Activated CD8-positive, alpha-beta memory T cell treated with anti-CD3 and anti-CD28 coated beads, Interleukin-2, amount 50 U/mL, for 1 hour (primary cell): ENCODE results near the gene PERM1.
A peak's percentile ranks its signal among the peaks of the same experiment; 100 is the strongest.
"Not testable (repeated sequence)": the region's sequence is repeated elsewhere in the genome, so short reads cannot be mapped to it uniquely, and the experiment has no call there.

Source experiments
- DNase-seq: peaks from one replicate; pipeline ENCODE4 v3.0.0-alpha.2; 2020; ENCODE audit errors: extremely low read depth

The PERM1 gene

DNA sequence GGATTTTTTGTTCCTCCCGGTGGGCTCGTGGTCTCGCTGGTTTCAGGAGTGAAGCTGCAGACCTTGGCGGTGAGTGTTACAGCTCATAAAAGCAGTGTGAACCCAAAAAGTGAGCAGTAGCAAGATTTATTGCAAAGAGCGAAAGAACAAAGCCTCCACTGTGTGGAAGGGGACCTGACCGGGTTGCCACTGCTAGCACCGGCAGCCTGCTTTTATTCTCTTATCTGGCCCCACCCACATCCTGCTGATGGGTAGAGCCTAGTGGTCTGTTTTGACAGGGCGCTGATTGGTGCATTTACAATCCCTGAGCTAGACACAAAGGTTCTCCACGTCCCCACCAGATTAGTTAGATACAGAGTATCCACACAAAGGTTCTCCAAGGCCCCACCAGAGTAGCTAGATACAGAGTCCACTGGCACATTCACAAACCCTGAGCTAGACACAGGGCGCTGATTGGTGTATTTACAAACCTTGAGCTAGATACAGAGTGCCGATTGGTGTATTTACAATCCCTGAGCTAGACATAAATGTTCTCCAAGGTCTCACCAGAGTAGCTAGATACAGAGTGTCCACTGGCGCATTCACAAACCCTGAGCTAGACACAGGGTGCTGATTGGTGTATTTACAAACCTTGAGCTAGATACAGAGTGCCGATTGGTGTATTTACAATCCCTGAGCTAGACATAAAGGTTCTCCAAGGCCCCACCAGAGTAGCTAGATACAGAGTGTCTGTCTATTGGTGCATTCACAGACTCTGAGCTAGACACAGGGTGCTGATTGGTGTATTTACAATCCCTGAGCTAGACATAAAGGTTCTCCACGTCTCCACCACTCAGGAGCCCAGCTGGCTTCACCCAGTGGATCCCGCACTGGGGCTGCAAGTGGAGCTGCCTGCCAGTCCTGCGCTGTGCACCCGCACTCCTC is 35.8 kb upstream of the PERM1 start:
- DNase-seq: not testable (repeated sequence)

DNA sequence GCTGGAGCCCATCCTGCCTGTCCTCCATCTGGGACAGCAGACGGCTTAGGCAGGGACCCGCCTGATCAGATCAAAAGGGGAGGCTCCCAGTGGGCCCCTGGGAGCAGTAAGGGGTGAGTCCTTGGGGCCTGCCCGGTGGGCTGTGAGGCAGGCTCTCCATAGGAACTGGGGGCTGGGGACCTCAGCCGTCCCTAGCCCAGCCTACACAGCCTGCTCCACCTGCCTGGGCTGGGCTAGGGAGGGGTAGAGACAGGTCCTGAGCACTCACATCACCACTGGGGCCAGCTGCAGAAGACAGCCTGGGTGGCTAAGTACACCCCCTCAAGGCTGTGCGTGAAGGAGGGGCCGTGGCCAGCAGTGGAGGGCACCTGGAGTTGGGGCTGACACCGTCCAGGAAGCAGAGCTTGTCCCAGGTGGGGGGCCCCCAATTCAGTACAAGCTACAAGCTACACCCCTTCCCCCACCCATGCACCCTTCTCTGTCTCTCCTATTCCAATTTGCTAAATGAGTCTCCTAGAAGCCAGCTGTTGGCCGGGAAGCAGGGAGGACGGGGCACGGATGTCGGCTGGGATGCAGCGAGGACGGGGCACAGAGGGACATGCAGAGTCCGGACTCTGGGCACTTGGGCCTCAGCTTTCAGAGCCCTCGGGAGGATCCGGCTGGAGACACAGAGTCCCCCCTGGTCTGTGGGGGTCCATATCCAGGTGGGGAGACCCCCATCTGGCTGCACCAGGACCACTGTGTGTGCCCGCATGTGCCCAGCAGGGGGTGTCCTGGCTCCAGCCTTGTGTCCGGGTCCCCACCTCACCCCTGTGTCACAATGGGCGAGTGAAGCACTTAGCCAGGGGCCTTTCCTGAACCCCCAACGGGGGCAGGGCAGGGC is 33.1 kb upstream of the PERM1 start:
- DNase-seq: no peak

DNA sequence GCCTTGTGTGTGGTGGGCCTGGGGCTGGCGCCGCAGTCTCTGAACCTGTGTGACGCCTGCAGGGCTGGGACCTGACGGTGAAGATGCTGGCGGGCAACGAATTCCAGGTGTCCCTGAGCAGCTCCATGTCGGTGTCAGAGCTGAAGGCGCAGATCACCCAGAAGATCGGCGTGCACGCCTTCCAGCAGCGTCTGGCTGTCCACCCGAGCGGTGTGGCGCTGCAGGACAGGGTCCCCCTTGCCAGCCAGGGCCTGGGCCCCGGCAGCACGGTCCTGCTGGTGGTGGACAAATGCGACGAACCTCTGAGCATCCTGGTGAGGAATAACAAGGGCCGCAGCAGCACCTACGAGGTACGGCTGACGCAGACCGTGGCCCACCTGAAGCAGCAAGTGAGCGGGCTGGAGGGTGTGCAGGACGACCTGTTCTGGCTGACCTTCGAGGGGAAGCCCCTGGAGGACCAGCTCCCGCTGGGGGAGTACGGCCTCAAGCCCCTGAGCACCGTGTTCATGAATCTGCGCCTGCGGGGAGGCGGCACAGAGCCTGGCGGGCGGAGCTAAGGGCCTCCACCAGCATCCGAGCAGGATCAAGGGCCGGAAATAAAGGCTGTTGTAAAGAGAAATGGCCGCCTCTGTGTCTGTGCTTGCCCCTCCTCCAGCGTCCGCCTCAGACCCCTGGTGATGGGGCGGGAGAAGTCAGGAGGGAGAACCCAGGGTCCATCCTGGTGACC is 32.2 kb upstream of the PERM1 start:
- DNase-seq: no peak

DNA sequence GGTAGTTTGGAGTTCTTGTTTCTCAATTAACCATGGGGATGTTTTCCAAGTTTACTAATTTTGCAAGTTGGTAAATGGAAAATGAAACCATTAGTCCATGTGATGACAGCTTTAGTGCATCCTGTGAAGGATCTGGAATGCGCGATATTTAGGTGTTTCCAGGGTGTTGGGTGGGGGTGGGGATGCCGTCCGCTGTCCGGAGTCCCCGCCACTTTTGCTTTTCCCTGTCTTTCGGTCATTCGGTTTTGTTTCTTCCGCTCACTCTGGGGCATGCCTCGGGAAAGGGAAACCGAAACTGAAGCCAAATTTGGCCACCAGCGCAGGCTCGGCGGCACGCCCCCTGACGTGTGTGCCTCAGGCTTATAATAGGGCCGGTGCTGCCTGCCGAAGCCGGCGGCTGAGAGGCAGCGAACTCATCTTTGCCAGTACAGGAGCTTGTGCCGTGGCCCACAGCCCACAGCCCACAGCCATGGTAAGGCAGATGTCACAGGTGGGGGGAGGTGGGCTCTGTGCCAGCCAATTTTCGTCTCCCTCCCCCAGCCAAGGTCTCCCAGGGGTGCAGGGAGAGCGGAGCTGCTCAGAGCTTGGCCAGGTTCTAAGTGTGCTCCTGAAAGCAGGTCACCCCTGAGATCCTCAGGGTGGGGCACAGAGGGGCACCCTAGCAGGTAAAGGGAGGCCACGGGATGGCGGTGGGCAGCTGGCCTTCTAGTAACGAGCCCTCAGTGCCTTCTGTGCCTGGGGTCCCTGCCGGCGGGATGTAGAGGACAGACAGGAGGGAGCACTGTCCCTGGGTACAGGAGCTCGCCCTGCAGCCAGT is 31.4 kb upstream of the PERM1 start, which contains the start of gene ISG15:
Gene ISG15, plus strand, starts transcription at position 393 of the 817 bp plus-strand sequence. Its CDS starts 77 bp downstream, at position 470.
- DNase-seq: peak; percentile 71

DNA sequence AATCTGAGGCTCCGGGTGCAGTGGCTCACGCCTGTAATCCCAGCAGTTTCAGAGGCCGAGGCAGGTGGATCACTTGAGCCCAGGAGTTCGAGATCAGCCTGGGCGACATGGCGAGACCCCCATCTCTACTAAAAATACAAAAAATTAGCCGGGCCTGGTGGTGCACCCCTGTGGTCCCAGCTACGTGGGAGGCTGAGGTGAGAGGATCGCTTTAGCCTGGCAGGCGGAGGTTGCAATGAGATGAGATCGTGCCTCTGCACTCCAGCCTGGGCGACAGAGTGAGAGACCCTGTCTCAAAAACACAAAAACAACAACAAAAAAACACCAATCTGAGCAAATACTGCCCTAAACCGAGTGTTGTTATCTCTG is 30.8 kb upstream of the PERM1 start:
- not testable (repeated sequence) for DNase-seq

DNA sequence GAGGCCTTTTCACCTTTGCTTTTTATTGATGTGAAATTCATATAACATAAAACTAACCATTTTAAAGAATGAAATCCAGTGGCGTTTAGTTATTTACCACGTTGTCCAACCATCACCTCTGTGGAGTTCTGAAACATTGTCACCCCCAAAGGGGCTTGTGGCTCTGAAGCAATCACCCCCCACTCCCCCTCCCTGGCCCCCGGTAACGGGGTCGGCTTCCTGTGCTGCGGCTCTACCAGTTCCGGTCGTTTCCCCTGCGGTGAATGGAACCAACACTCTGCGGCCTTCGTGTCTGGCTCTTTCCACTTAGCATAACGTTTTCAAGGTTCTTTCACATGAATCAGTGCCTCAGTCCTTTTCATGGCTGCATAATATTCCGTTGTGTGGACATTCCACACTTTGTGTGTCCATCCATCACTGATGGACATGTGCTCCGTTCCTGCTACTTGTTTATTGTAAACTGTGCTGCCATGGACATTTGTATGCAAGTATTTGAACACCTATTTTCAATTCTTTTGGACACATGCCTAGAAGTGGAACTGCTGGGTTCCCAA is 29.6 kb upstream of the PERM1 start:
- no peak for DNase-seq

DNA sequence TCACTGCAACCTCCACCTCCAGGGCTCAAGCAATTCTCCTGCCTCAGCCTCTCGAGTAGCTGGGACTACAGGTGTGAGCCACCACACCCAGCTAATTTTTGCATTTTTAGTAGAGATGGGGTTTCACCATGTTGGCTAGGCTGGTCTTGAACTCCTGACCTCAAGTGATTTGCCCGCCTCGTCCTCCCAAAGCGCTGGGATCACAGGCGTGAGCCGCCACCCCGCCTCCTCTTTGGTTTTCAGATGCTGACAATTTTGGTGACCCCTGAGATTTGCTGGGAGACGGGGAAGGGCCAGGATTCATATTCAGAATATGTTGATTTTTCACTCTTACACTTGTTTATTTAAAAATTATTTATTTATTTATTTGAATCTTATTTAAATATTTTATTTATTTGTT is 28.2 kb upstream of the PERM1 start:
- not testable (repeated sequence) for DNase-seq

DNA sequence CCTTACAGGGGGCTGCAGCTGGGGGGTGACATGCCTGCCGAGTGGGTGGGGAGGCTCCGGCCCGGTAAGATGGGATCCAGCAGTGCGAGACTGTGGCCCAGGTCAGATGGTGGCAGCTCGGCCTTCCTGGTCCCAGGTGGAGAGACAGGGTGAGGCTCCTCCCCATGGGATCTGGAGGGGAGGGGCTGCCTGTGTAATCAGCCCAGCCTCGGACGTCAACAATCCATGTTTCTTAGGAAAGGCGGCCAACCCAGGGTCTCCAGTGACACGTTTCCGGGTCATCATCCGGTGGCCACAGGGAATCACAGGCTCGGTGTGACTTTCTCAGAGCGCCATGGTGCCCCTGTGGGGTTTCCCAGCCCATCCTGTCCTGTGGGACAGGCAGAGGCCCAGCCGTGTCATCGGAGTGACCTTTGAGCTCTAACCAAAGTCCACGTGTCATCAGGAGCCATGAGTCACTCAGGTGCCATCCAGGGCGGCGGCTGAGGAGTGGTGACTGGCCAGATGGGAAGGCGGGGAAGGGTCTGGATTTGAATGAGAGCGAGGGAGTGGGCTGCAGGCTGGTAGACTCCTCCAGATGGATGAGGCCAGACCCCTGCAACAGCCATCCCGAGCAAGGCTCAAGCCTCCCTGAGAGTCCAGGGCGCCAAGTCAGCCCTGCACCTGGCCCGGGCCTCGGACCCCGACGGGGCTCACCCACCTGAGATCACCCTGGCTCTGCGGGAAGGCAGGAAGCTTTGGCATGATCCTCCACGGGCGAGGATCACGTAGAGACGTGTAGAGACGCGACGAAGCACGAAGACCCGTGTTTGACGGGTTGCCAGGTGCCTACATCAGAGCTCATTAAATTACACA is 24.6 kb upstream of the PERM1 start:
- no peak for DNase-seq

DNA sequence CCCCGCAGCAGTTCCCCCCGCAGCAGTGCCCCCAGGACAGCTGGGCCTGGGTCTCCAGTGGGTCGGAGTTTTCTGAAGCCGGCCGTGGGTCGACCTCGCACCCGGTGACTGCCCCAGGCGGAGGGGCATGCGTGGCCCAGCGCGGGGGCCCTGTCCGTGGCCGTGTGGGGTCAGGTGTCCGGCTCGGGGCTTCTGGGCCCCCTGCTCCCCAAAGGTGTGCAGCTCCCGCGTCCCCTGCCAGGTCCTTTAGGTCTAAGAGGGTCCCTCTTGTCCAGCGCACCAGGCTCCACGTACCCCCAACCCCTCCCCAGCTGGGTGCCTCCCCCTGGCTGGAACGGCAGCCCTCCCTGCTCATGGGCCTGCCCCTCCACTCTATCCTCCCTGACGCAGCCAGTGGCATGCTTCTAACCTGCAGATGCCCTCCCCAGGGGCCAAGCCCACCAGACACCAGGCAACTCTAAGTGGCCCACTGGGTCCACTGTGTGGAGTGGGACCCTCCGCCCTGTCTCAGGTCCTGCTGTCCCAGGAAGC is 23.9 kb upstream of the PERM1 start:
- no peak for DNase-seq

DNA sequence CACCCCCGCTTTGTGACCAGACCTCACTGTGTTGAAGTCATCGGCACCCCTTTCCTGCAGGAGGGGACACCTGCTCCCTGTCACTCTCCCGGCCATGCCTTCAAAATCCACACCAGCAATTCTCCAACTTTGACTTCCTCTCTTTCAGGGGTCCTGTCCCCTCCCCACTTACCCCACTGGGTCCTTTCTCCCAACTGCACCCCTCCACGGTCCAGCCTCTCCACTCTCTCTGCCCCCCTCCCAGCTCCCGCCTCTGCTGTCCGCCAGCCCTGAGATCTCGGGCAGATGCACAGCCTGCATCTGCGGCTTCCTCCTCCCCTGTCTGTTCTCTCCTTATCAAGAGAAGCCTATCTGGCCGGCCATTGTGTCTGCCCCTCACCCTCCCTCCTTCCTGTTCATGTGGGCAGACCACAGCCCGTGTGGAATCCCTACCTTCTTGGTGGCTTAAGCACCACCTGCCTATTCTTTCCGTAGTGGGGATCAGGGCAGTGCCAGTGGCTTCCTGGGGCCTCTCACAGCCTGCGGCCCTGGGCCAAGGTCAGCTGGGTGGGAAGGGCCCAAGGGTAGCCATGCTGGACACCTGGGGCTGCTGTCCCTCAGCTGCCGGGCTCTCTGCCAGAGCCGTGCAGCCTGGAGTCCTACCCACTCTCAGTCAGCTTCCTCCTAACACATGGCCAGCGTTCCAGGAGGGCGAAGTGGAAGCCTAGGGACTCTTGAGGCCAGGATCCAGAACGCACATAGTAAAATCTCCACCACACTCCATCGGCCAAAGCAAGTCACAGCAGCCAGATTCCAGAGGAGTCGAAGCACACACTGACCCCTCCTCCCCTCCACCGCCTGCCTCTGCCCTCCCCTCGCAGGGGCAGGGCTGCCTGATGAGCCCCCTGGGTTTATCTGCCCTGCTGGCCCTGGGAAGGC is 23.1 kb upstream of the PERM1 start:
- no peak for DNase-seq

DNA sequence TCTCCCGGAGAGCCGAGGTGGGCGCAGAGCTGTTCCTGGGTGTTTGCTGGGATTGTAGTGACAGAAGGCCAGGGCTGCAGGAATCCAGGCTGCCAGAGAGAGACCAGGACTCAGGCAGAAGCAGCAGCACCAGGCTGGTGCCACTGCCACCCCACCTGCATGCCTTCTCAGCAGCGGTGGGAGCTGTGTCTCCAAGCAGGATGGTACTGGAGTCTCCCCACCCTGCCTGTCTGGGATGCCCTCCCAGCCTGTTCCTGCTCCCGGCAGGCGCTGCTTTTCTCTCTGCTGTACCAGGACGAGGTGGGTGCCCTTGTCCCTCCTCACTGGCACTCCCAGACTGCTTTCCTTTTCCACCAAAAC is 22.5 kb upstream of the PERM1 start:
- no peak for DNase-seq

DNA sequence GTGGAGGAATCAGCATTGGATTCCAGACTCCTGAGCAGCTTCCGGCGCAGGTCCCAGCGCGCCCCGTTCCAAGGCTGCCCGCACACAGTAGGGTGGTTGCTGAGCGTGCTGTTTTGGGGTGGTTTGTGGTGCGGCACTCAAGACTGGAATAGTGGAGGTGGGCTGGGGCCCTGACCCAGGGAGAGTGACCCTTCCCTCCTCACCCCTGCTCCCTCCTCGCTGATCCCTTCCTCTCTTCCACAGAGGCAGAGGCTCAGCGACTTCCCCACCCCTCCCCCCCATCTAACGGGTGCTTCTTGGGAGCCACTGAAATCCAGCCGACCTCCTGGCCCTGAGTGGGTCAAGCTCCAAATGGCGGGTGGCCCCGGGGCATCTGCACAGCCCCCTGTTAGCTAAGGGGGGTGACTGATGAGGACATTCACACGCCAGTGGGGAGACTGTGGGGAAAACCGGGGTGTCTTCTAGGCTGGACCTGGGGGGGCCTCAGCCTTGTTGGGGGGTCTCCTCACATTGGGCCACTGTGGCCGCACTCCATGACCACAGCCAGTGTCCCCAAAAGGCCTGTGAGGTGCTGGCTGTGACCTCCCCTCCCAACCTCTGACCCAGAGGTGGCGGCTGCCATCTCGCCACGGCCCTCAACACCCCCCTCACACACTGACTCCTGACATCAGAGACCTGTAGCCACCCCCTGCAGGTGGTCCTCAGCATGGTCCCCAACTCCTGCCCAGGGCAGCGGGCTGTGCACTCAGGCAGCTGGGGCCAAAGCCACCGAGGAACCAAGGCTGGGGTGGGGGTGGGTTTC is 21.9 kb upstream of the PERM1 start:
- no peak for DNase-seq

DNA sequence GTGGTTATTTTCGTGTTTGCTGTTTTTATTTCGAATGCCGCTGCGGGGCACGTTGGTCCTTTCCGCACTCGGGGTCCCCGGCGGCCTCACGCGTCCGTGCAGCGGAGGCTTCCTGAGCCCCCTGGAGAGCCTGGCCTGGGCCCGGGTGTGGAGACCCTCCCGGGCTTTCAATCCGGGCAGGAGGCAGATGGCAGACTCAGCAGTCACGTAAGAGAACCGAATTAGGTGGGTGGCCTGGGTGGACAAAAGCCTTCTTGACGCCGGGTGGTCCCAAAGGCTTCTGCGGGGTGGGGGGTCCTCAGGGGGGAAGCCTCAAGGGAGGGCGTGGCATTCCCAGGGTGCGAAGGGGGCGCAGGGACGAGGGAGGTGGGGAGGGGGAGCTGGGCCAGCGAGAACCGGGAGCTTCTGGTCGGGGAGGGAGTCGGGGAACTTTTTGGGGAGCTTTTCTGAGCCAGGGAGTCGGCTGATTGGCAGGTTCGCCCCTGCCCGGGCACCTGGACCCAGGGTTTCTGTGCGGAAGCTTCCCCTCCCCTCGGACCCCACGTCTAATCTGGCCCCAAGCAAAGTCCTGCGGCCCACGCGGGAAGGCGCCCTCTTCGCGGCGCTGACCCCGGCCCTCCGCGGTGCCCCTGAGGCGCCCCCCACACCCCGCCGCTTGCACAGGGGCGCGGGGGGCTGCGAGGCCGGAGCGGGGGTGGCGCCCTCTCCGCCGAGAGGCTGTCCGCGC is 19.3 kb upstream of the PERM1 start:
- DNase-seq: no peak

DNA sequence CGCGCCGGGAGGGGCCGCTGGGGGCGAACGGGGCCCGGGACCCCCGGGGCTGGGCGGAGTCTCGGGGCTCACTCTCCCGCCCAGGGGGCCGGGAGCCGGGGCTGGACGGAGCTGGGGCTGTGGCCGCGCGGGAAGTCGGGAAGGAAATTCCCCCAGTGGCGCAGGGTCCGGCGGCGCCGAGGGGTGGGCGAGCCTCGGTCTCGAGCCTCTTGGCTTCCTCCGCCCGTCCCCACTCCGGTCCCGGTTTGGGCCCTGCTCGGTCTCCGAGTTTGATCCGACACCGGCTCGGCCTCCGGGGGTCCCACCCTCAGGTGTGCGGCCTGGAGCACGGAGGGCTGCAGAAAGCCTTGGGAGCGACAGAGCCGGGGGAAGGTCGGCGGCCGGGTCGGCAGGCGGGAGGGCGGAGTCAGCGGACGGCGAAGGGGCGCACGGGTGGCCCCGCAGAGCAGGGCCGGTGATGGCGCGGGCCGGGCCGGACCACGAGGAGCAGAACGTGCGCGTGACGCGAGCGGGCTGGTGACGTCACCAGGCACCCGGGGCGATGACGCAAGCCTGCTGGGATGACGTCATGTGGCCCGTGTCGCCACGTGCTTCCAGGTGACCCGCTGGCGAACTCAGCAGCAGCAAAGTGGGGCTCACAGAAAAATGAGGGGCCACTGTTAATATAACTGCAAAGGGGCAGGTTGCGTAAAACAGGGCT is 18.6 kb upstream of the PERM1 start:
- DNase-seq: peak; percentile 62

DNA sequence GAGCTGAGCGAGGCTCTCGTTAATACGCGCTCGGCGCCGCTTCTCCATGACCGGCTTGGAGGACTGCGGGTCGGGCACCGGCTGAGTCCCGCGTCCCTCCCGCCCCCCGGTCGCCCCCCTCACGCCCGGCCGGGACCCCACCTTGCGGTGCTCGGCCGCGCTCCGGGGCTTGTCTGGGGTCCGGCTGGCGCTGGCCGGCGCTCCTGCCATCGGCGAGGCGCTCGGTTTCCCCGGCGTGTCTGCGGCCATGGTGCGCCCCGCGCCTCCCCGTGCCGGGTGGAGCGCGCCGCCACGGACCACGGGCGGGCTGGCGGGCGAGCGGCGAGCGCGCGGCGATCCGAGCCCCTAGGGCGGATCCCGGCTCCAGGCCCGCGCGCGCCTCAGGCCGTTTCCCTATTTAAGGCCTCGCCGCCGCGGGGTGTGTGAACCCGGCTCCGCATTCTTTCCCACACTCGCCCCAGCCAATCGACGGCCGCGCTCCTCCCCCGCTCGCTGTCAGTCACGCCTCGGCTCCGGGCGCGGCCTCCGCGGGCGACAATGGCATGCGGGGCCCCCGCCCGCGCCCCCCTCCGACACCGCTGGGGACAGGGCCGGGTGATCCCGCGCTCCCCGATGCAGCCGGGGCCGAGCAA is 17.9 kb upstream of the PERM1 start, which contains the start of gene HES4:
Gene HES4, minus strand, starts transcription at position 373 of the 632 bp plus-strand sequence. Its CDS starts 124 bp downstream, at position 249.
- DNase-seq: no peak
